Mesenchymal stem cell (in vitro differentiated cells and primary cell): ENCODE data around the gene FNDC11.
"Not testable (repeated sequence)": the region's sequence is repeated elsewhere in the genome, so short reads cannot be mapped to it uniquely, and the experiment has no call there.

Source experiments
- DNase-seq: peaks from one replicate; pipeline ENCODE4 v3.0.0-alpha.2; 2013
- H2AFZ ChIP-seq: one replicate; pipeline ENCODE4 v1.6.1; 2013; ENCODE audit warnings: low read depth, mild to moderate bottlenecking, control low read depth, inconsistent platforms, low read length, moderate library complexity
- H2AK5ac ChIP-seq: 2 replicates; pipeline ENCODE4 v1.6.1; 2013; ENCODE audit warnings: low read length, moderate library complexity, mild to moderate bottlenecking, inconsistent platforms; ENCODE audit not compliant: severe bottlenecking
- H2BK120ac ChIP-seq: one replicate; pipeline ENCODE4 v1.6.1; 2013; ENCODE audit warnings: low read depth, mild to moderate bottlenecking, inconsistent platforms, low read length, moderate library complexity
- H2BK12ac ChIP-seq, 2 experiments: one replicate each; pipeline ENCODE4 v1.6.1; 2013; ENCODE audit warnings: inconsistent platforms in 2 of 2, low read length in 2 of 2, mild to moderate bottlenecking in 2 of 2, moderate library complexity in 2 of 2, control low read depth in 1 of 2
- H2BK15ac ChIP-seq: one replicate; pipeline ENCODE4 v1.6.1; 2013; ENCODE audit warnings: mild to moderate bottlenecking, low read depth, inconsistent platforms; ENCODE audit not compliant: poor library complexity, severe bottlenecking
- H2BK5ac ChIP-seq: 2 replicates; pipeline ENCODE4 v1.6.1; 2013; ENCODE audit warnings: low read depth, mild to moderate bottlenecking, low read length, control low read depth, inconsistent platforms; ENCODE audit not compliant: poor library complexity, severe bottlenecking
- H3K14ac ChIP-seq, 2 experiments: one replicate each; pipeline ENCODE4 v1.6.1; 2013; ENCODE audit warnings: inconsistent platforms in 2 of 2, low read length in 2 of 2, control low read depth in 1 of 2, mild to moderate bottlenecking in 1 of 2, moderate library complexity in 1 of 2
- H3K18ac ChIP-seq, 2 experiments: one replicate each; pipeline ENCODE4 v1.6.1; 2013; ENCODE audit warnings: inconsistent platforms in 2 of 2, low read length in 2 of 2, control low read depth in 1 of 2, low read depth in 1 of 2, mild to moderate bottlenecking in 1 of 2
- H3K23ac ChIP-seq, 2 experiments: one replicate each; pipeline ENCODE4 v1.6.1; 2013; ENCODE audit warnings: inconsistent platforms in 2 of 2, low read length in 2 of 2, mild to moderate bottlenecking in 2 of 2, moderate library complexity in 2 of 2, control low read depth in 1 of 2
- H3K27ac ChIP-seq: 2 replicates; pipeline ENCODE4 v1.5.1; 2013; ENCODE audit warnings: mild to moderate bottlenecking, moderate library complexity, low read length, control low read depth, inconsistent platforms; ENCODE audit not compliant: poor library complexity, severe bottlenecking
- H3K27me3 ChIP-seq, 2 experiments: 2 replicates each; pipeline versions ENCODE4 v1.6.1 to v1.7.0; 2013; ENCODE audit warnings: low read length in 2 of 2, mild to moderate bottlenecking in 2 of 2, moderate library complexity in 2 of 2, control low read depth in 1 of 2, inconsistent platforms in 1 of 2; ENCODE audit not compliant: control insufficient read depth in 1 of 2, insufficient read depth in 1 of 2
- H3K36me3 ChIP-seq, 2 experiments: 2 replicates each; pipeline versions ENCODE4 v1.6.1 to v1.7.0; 2013; ENCODE audit warnings: low read length in 2 of 2, control low read depth in 1 of 2, inconsistent platforms in 1 of 2, low read depth in 1 of 2, mild to moderate bottlenecking in 1 of 2; ENCODE audit not compliant: insufficient read depth in 2 of 2, control insufficient read depth in 1 of 2
- H3K4ac ChIP-seq, 2 experiments: one replicate each; pipeline ENCODE4 v1.6.1; 2013; ENCODE audit warnings: inconsistent platforms in 2 of 2, low read length in 2 of 2, mild to moderate bottlenecking in 2 of 2, moderate library complexity in 2 of 2, control low read depth in 1 of 2, low read depth in 1 of 2
- H3K4me1 ChIP-seq: 2 replicates; pipeline ENCODE4 v1.6.1; 2013; ENCODE audit warnings: low read depth, low read length, control low read depth; ENCODE audit not compliant: control insufficient read depth, insufficient read depth
- H3K4me2 ChIP-seq: 2 replicates; pipeline ENCODE4 v1.6.1; 2013; ENCODE audit warnings: low read length, mild to moderate bottlenecking, inconsistent platforms; ENCODE audit not compliant: poor library complexity, severe bottlenecking
- H3K4me3 ChIP-seq, 2 experiments: 2 replicates each; pipeline versions ENCODE4 v1.5.1 to v1.7.0; 2013; ENCODE audit warnings: low read length in 2 of 2, mild to moderate bottlenecking in 2 of 2, control low read depth in 1 of 2, low read depth in 1 of 2; ENCODE audit not compliant: insufficient read depth in 1 of 2
- H3K79me1 ChIP-seq: replicated peaks from 2 replicates; pipeline ENCODE4 v1.6.1; 2013; ENCODE audit warnings: mild to moderate bottlenecking, control low read depth, low read length, inconsistent platforms; ENCODE audit not compliant: poor library complexity, severe bottlenecking
- H3K9ac ChIP-seq: 2 replicates; pipeline ENCODE4 v1.7.0; 2013; ENCODE audit warnings: mild to moderate bottlenecking, low read length, moderate library complexity
- H3K9me3 ChIP-seq: 2 replicates; pipeline ENCODE4 v1.7.0; 2013; ENCODE audit warnings: mild to moderate bottlenecking, low read length; ENCODE audit not compliant: control insufficient read depth
- H4K8ac ChIP-seq: one replicate; pipeline ENCODE4 v1.6.1; 2013; ENCODE audit warnings: inconsistent platforms, mild to moderate bottlenecking, low read length, moderate library complexity
- H4K91ac ChIP-seq: one replicate; pipeline ENCODE4 v1.6.1; 2013; ENCODE audit warnings: mild to moderate bottlenecking, low read length, inconsistent platforms
- WGBS: methylation state at CpG from one replicate; pipeline ENCODE4 v1.1.7; 2013; ENCODE audit warnings: mixed read lengths; 5-methylcytosine and 5-hydroxymethylcytosine counted together

The FNDC11 gene

DNA sequence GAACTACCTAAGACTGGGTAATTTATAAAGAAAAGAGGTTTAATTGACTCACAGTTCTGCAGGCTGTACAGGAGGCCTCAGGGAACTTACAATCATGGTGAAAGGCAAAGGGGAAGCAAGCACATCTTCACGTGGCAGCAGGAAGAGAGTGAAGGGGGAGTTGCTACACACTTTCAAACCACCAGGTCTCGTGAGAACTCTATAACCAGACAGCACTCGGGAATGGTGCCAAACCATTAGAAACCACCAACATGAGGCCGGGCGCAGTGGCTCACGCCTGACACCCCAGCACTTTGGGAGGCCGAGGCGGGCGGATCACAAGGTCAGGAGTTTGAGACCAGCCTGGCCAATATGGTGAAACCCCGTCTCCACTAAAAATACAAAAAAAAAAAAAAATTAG lies 39.4 kb upstream of the FNDC11 start:
- not testable (repeated sequence) for H2AFZ ChIP-seq, H3K27ac ChIP-seq, H2BK5ac ChIP-seq, H3K4me2 ChIP-seq, H3K9me3 ChIP-seq, H2BK120ac ChIP-seq, H3K23ac ChIP-seq, H4K91ac ChIP-seq, H3K14ac ChIP-seq, H3K18ac ChIP-seq, H3K36me3 ChIP-seq, H4K8ac ChIP-seq, H2AK5ac ChIP-seq, H3K9ac ChIP-seq, H2BK12ac ChIP-seq, H2BK15ac ChIP-seq, H3K79me1 ChIP-seq, H3K4me1 ChIP-seq, H3K4ac ChIP-seq, DNase-seq, H3K4me3 ChIP-seq
- peaks cover 9 to 61% of the 10 kb centered on the region in 2 experiments for H3K27me3 ChIP-seq
- WGBS: 87% methylated on average over 10 of the region's 10 CpGs

DNA sequence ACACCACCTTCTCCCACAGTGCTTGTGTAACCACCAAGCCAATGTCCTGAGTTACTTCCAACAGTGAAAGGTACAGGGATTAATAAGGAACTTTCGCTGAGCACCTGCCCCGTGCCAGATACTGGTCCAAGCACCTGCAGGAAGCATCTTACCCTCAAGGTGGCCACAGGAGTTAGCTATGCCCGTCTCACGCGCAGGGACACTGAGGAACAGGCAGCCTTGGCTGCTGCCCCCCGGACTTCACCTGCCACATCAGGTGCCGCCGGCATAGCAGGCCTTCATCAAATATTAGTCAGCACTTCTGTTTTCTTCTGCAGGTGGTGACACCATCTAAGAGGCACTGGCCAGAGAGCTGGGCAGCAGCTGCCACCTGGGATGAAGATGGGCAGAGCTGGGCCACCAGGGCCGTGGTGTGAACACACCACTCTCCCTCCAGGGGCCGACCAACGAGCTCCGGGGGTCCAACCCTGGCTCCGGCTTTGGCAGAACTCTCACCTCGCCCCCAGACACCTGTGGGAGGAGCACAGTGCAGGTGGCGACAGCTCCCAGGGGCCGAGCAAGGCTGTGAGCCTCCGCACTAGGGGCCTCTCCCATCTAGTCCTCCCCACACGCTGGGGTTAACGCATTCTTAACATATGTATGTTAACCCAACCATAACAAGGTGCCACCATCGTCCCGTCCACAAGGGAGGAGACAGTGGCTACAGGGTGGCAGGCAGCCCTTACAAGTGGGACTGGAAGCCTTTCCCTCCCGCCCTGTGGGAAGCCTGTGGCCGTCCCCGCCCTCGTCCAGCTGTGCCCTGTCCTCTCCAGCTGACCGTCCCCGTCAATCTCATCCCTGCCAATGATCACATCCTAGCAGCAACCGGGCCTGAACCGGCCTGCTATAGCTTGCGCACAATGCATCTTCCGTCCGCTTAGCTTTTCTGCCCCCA lies 36.3 kb upstream of the FNDC11 start:
- no peak overlapping the region for H2BK12ac ChIP-seq
- no peak overlapping the region for H2BK120ac ChIP-seq
- H3K79me1 ChIP-seq: peaks cover 13% of the 10 kb centered on the region
- no peak overlapping the region for H3K14ac ChIP-seq
- no peak overlapping the region for H3K4ac ChIP-seq
- H3K18ac ChIP-seq: no peak overlapping the region
- peaks cover 25% of the 10 kb centered on the region for H3K4me1 ChIP-seq
- H3K9me3 ChIP-seq: no peaks in the 10 kb centered on the region
- no peak overlapping the region for H2BK5ac ChIP-seq
- H4K91ac ChIP-seq: no peak overlapping the region
- no peak overlapping the region for H3K4me3 ChIP-seq
- H4K8ac ChIP-seq: no peak overlapping the region
- H3K9ac ChIP-seq: no peak overlapping the region
- no peak overlapping the region for H3K27ac ChIP-seq
- H3K27me3 ChIP-seq: peaks cover 7 to 42% of the 10 kb centered on the region in 2 experiments
- H2BK15ac ChIP-seq: no peak overlapping the region
- DNase-seq: no peak
- H3K4me2 ChIP-seq: no peak overlapping the region
- WGBS: 90% methylated on average over 32 of the region's 32 CpGs
- no peak overlapping the region for H3K23ac ChIP-seq
- no peak overlapping the region for H2AFZ ChIP-seq
- no peak overlapping the region for H2AK5ac ChIP-seq
- H3K36me3 ChIP-seq: peaks cover 7 to 16% of the 10 kb centered on the region in 2 experiments

DNA sequence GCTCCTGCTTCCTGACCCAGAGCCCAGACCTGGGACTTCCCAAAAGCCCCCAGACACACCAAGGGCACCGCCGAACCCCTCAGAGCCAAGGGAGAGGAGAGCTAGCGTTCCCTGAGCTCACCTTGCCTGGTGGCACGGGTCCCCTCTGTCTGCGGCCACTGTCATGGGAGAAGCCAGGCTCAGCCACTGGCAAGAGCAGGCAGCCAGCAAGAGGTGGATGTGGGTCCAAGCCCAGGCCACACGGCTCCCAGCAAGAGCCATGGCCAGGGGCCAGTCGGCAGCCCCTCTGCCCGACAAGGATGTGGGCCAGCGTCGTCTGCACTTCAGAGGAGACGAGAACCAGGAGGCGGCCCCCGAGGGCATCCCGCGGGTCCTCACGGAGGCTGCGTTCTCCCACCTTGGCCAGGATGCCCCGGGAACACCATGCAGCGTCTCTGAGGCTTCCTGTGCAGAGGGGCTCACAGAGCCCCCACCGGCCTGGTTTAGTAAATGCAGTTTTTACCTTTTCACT lies 35.6 kb upstream of the FNDC11 start:
- no peak overlapping the region for H2BK5ac ChIP-seq
- H3K9ac ChIP-seq: no peak overlapping the region
- no peak overlapping the region for H3K4ac ChIP-seq
- H2AFZ ChIP-seq: no peak overlapping the region
- WGBS: 77% methylated on average over 19 of the region's 20 CpGs
- H3K4me2 ChIP-seq: no peak overlapping the region
- H3K23ac ChIP-seq: no peak overlapping the region
- peaks cover 30% of the 10 kb centered on the region for H3K4me1 ChIP-seq
- H3K79me1 ChIP-seq: peaks cover 20% of the 10 kb centered on the region
- H3K9me3 ChIP-seq: no peaks in the 10 kb centered on the region
- no peak overlapping the region for H2BK12ac ChIP-seq
- peaks cover 14 to 23% of the 10 kb centered on the region in 2 experiments for H3K36me3 ChIP-seq
- H4K8ac ChIP-seq: no peak overlapping the region
- H2BK15ac ChIP-seq: no peak overlapping the region
- no peak overlapping the region for H3K14ac ChIP-seq
- no peak overlapping the region for H2BK120ac ChIP-seq
- no peak overlapping the region for H3K4me3 ChIP-seq
- H3K27me3 ChIP-seq: peaks cover 2 to 35% of the 10 kb centered on the region in 2 experiments
- DNase-seq: no peak
- no peak overlapping the region for H3K18ac ChIP-seq
- H2AK5ac ChIP-seq: no peak overlapping the region
- H3K27ac ChIP-seq: no peak overlapping the region
- no peak overlapping the region for H4K91ac ChIP-seq

- no peak overlapping the region for H3K27ac ChIP-seq
- no peak for DNase-seq
- peak overlapping the region; percentile 90 to 94 for H3K4me3 ChIP-seq
- H4K91ac ChIP-seq: no peak overlapping the region
- H2AK5ac ChIP-seq: no peak overlapping the region
- H3K9ac ChIP-seq: peak overlapping the region; percentile 91
- H3K79me1 ChIP-seq: peaks cover 23% of the 10 kb centered on the region
- no peaks in the 10 kb centered on the region for H3K9me3 ChIP-seq
- peak overlapping the region in 1 of 2 experiments; percentile 74 for H3K18ac ChIP-seq
- H4K8ac ChIP-seq: no peak overlapping the region
- no peak overlapping the region for H2BK5ac ChIP-seq
- peak overlapping the region; percentile 61 for H2AFZ ChIP-seq
- H2BK12ac ChIP-seq: peak overlapping the region in 1 of 2 experiments; percentile 48
- H3K27me3 ChIP-seq: peaks cover 0 to 31% of the 10 kb centered on the region in 2 experiments
- peaks cover 19 to 29% of the 10 kb centered on the region in 2 experiments for H3K36me3 ChIP-seq
- WGBS: 80% methylated on average over 27 of the region's 32 CpGs
- no peak overlapping the region for H2BK15ac ChIP-seq
- H3K4me1 ChIP-seq: peaks cover 30% of the 10 kb centered on the region
- H3K23ac ChIP-seq: no peak overlapping the region
- H3K4ac ChIP-seq: peak overlapping the region in 1 of 2 experiments; percentile 53
- H2BK120ac ChIP-seq: no peak overlapping the region
- H3K4me2 ChIP-seq: peak overlapping the region; percentile 79
- H3K14ac ChIP-seq: peak overlapping the region in 1 of 2 experiments; percentile 82
These were observed 34.9 kb upstream of the FNDC11 start for GRCh38 chr20:63518946-63519667.
